Tibial artery (tissue), 4 donors: ENCODE data around the gene VAT1L.

Experiments
- DNase-seq, 2 donors: peaks; one replicate each; pipeline ENCODE4 v3.0.0-alpha.2; 2019
- H3K27ac ChIP-seq, 2 donors: fragments of 200-600 bp; sonication (generic) in 1 of 2; 1 replicate in 1 of 2; 2 replicates in 1 of 2; pipeline ENCODE4 v1.5.1; 2018 to 2019; ENCODE audit warnings: mild to moderate bottlenecking in 1 of 2
- H3K27me3 ChIP-seq, 2 donors: fragments of 200-600 bp; sonication (generic) in 1 of 2; one replicate each; pipeline versions ENCODE4 v1.5.1 to v1.6.0; 2016 to 2019
- H3K36me3 ChIP-seq, 3 donors: fragments of 200-600 bp; sonication (generic) in 2 of 3; one replicate each; pipeline ENCODE4 v1.5.1; 2016 to 2019; ENCODE audit warnings: mild to moderate bottlenecking in 2 of 3
- H3K4me1 ChIP-seq, 4 donors: fragments of 200-600 bp; sonication (generic) in 2 of 4; 1 replicate in 3 of 4; 2 replicates in 1 of 4; pipeline ENCODE4 v1.5.1; 2016 to 2019
- H3K4me3 ChIP-seq, 2 donors: fragments of 200-600 bp; sonication (generic) in 1 of 2; 1 replicate in 1 of 2; 2 replicates in 1 of 2; pipeline ENCODE4 v1.5.1; 2018 to 2019; ENCODE audit warnings: mild to moderate bottlenecking in 2 of 2
- H3K9me3 ChIP-seq, 3 donors: fragments of 200-600 bp; sonication (generic) in 1 of 3; one replicate each; pipeline ENCODE4 v1.5.1; 2016 to 2019
- CTCF ChIP-seq, 2 experiments: fragments of 200-600 bp in 1 of 2; fragments of 450-650 bp in 1 of 2; IDR thresholded peaks; one replicate each; pipeline ENCODE4 v1.5.1; 2017 to 2019; ENCODE audit warnings: antibody characterized with exemption in 2 of 2, mild to moderate bottlenecking in 1 of 2, moderate library complexity in 1 of 2
- intact Hi-C: fragments of 100-400 bp; cut with DNase I; formaldehyde crosslinking; loops from one replicate; pipeline ENCODE4 v1.15.0; 2023; ENCODE audit warnings: low total_unique reads

Gene VAT1L

GRCh38 chr16:77823067-77823466 is 34.7 kb downstream of the VAT1L start:
- no peak for DNase-seq
- peaks cover 0 to 5% (median 0%) of the 10 kb centered on the region in 4 donors for H3K4me1 ChIP-seq
- no peaks in the 10 kb centered on the region for H3K27me3 ChIP-seq
- intact Hi-C loops: no loop called here
- H3K36me3 ChIP-seq: peaks cover 0 to 8% (median 0%) of the 10 kb centered on the region in 3 donors
- no peak for TF ChIP-seq CTCF (IDR thresholded peaks at IDR 0.05)
- H3K4me3 ChIP-seq: no peak overlapping the region
- no peak overlapping the region for H3K27ac ChIP-seq
- no peaks in the 10 kb centered on the region for H3K9me3 ChIP-seq

GRCh38 chr16:77825196-77825595 is 36.8 kb downstream of the VAT1L start:
- Histone ChIP-seq H3K4me1 (peaks cover 0 to 5% (median 0%) of the 10 kb centered on the region in 4 donors), H3K27ac (no peak overlapping the region), H3K36me3 (no peaks in the 10 kb centered on the region), H3K4me3 (no peak overlapping the region), H3K27me3 (no peaks in the 10 kb centered on the region), H3K9me3 (no peaks in the 10 kb centered on the region)
- no peak for TF ChIP-seq CTCF (IDR thresholded peaks at IDR 0.05)
- intact Hi-C loops: no loop called here
- no peak for DNase-seq

GRCh38 chr16:77827032-77827431 is 38.7 kb downstream of the VAT1L start:
- no peak for TF ChIP-seq CTCF (IDR thresholded peaks at IDR 0.05)
- H3K27ac ChIP-seq: no peak overlapping the region
- no peaks in the 10 kb centered on the region for H3K36me3 ChIP-seq
- H3K4me1 ChIP-seq: peaks cover 0 to 5% (median 0%) of the 10 kb centered on the region in 4 donors
- no peaks in the 10 kb centered on the region for H3K9me3 ChIP-seq
- no peaks in the 10 kb centered on the region for H3K27me3 ChIP-seq
- DNase-seq: no peak
- intact Hi-C loops: no loop called here
- no peak overlapping the region for H3K4me3 ChIP-seq

GRCh38 chr16:77833921-77834634 is 45.7 kb downstream of the VAT1L start:
- no peaks in the 10 kb centered on the region for H3K36me3 ChIP-seq
- no peak for DNase-seq
- peaks cover 0 to 13% (median 6%) of the 10 kb centered on the region in 4 donors for H3K4me1 ChIP-seq
- intact Hi-C loops: no loop called here
- TF ChIP-seq CTCF (IDR thresholded peaks at IDR 0.05): no peak
- H3K27me3 ChIP-seq: no peaks in the 10 kb centered on the region
- no peaks in the 10 kb centered on the region for H3K9me3 ChIP-seq
- no peak overlapping the region for H3K27ac ChIP-seq
- H3K4me3 ChIP-seq: no peak overlapping the region

GRCh38 chr16:77834635-77835540 is 46.5 kb downstream of the VAT1L start:
- Histone ChIP-seq H3K27ac (no peak overlapping the region), H3K9me3 (no peaks in the 10 kb centered on the region), H3K4me3 (no peak overlapping the region), H3K4me1 (peaks cover 0 to 13% (median 6%) of the 10 kb centered on the region in 4 donors), H3K36me3 (no peaks in the 10 kb centered on the region), H3K27me3 (no peaks in the 10 kb centered on the region)
- no peak for TF ChIP-seq CTCF (IDR thresholded peaks at IDR 0.05)
- DNase-seq: no peak
- intact Hi-C loops: no loop called here
